Mucosa of descending colon (tissue), 3 donors: Measurements from ENCODE around the gene MAGI2. TPM values are rescaled to one million over a fixed set of nuclear protein-coding genes. Genes with fewer than 3 reads are reported as not detected.
"Not testable (repeated sequence)": the region's sequence is repeated elsewhere in the genome, so short reads cannot be mapped to it uniquely, and the experiment has no call there.

Experiments used
- ATAC-seq: fragments of 200-7000 bp; cut with Tn5 transposase; one replicate; pipeline ENCODE4 v1.9.1; 2020; ENCODE audit warnings: mild to moderate bottlenecking, moderate library complexity
- DNase-seq, 3 donors: peaks; one replicate each; pipeline ENCODE4 v3.0.0-alpha.2; 2020
- H3K36me3 ChIP-seq: fragments of 200-600 bp; one replicate; pipeline ENCODE4 v1.8.0; 2021; ENCODE audit warnings: low read depth, mild to moderate bottlenecking
- H3K4me1 ChIP-seq: fragments of 200-600 bp; one replicate; pipeline ENCODE4 v1.8.0; 2021; ENCODE audit warnings: low read depth, mild to moderate bottlenecking
- H3K4me3 ChIP-seq: fragments of 200-600 bp; one replicate; pipeline ENCODE4 v1.8.0; 2021; ENCODE audit warnings: mild to moderate bottlenecking
- H3K9me3 ChIP-seq: fragments of 200-600 bp; one replicate; pipeline ENCODE4 v1.8.0; 2021; ENCODE audit warnings: mild to moderate bottlenecking
- intact Hi-C, 2 donors: fragments of 100-400 bp; cut with DNase I in 1 of 2; cut with micrococcal nuclease in 1 of 2; formaldehyde crosslinking; loops; one replicate each; pipeline versions ENCODE4 v1.11.0 to v1.11.1; 2022; cut with DNase I, micrococcal nuclease
- total RNA-seq, 3 donors: library from RNA; stranded (reverse); fragmentation: NEBNext Ultra II Directional in 2 of 3; extraction: Animal tissue kit (Norgen Biotek cat#: 25700) in 2 of 3; gene quantifications; one replicate each; pipeline versions ENCODE4 v1.2.1 to v1.2.4, GENCODE V29; 2021 to 2023
- TF ChIP-seq, protein P1 (sequence below): fragments of 200-600 bp; IDR thresholded peaks from one replicate; pipeline ENCODE4 v1.8.0; 2022; ENCODE audit warnings: antibody characterized with exemption, mild to moderate bottlenecking
- donor health status: DM: no; HTN: no; CAD: no; lungs with moderate emphysema.
- donor health status: DM: no; HTN: no; CAD: no.
- donor health status: DM: no; HTN: yes; CAD: no.

Gene MAGI2
- total RNA-seq, 3 donors from 2014 or later: 1.9 to 14.5 (median 2.7) TPM

DNA sequence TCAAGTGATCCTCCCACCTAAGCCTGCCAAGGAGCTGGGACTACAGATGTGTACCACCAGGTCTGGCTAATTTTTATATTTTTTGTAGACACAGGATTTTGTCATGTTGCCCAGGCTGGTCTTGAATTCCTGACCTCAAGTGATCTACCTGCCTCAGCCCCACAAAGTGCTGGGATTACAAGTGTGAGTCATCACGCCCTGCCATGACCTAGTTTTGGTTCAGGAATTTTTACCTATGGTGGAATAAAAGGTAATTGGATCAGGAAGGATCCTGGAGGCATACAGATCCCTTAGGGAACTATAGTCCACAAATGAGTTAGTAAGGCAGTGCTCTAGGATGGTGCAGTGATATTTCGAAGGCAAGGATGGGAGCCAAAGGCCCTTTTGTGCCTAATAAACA lies 937.0 kb downstream of the MAGI2 start:
- ATAC-seq (no peak), DNase-seq (no peak)
- intact Hi-C loops: no loop called here

DNA sequence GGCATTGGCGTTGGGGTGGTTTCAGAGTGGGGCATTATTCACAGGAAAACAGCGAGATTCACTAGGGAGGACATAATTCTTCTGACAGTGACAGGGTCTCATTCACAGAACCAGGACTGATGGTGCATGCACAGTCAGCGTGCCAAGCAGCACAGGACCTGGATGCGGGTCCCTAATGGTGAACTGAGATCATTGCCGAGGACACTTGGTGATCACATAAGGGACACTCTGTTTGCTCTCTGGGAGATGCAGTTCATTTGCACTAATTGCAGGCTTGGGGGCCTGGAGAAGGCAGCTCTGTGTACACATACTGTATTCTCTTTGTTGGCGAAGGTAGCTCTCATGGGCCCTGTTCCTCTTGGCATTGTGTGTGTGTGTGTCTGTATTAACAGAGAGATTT lies 938.8 kb downstream of the MAGI2 start:
- Histone ChIP-seq H3K4me1 (no peaks in the 10 kb centered on the region), H3K36me3 (no peaks in the 10 kb centered on the region), H3K9me3 (no peaks in the 10 kb centered on the region), H3K4me3 (no peak overlapping the region)
- no peak for ATAC-seq
- DNase-seq: no peak
- TF ChIP-seq, protein P1, sequence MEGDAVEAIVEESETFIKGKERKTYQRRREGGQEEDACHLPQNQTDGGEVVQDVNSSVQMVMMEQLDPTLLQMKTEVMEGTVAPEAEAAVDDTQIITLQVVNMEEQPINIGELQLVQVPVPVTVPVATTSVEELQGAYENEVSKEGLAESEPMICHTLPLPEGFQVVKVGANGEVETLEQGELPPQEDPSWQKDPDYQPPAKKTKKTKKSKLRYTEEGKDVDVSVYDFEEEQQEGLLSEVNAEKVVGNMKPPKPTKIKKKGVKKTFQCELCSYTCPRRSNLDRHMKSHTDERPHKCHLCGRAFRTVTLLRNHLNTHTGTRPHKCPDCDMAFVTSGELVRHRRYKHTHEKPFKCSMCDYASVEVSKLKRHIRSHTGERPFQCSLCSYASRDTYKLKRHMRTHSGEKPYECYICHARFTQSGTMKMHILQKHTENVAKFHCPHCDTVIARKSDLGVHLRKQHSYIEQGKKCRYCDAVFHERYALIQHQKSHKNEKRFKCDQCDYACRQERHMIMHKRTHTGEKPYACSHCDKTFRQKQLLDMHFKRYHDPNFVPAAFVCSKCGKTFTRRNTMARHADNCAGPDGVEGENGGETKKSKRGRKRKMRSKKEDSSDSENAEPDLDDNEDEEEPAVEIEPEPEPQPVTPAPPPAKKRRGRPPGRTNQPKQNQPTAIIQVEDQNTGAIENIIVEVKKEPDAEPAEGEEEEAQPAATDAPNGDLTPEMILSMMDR: no peak
- intact Hi-C loops: no loop called here

More for the DNA sequence above, 937.0 kb downstream of the MAGI2 start:
- Histone ChIP-seq H3K9me3 (no peaks in the 10 kb centered on the region), H3K4me3 (no peak overlapping the region), H3K4me1 (no peaks in the 10 kb centered on the region), H3K36me3 (no peaks in the 10 kb centered on the region)
- TF ChIP-seq, protein P1: no peak

DNA sequence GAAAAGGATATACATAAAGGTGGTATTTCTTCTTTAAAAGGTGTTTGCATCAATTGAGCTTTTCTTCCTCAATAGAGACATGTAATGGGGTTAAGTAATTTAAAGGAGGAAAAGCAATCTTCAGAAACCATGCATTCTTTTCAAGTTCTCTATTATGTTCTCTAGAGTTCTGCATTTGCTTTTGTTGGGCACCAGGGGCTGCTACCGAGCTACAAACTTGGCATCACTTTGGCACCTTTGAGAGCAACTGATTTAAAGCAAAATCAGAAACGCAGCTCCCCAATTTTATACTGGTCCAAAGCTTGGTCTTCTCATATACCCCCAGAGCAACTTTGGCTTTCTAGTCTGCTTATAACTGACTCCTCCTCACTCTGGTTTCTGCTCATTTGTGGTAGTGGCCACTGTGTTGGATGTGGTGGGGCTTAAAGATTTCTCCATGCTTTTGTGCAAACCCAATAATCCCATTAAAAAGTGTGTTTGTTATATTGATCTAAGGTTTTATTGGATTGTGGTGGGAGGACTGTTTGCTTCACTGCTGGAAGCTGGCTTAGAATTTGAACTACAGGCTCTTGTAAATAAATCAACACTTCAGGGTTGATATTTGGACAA lies 942.8 kb downstream of the MAGI2 start:
- Histone ChIP-seq H3K4me1 (no peaks in the 10 kb centered on the region), H3K4me3 (no peak overlapping the region), H3K36me3 (no peaks in the 10 kb centered on the region), H3K9me3 (no peaks in the 10 kb centered on the region)
- ATAC-seq: no peak
- TF ChIP-seq, protein P1: no peak
- intact Hi-C loops: no loop called here
- DNase-seq: peak in 2 of 3 donors; percentile 4 to 33

DNA sequence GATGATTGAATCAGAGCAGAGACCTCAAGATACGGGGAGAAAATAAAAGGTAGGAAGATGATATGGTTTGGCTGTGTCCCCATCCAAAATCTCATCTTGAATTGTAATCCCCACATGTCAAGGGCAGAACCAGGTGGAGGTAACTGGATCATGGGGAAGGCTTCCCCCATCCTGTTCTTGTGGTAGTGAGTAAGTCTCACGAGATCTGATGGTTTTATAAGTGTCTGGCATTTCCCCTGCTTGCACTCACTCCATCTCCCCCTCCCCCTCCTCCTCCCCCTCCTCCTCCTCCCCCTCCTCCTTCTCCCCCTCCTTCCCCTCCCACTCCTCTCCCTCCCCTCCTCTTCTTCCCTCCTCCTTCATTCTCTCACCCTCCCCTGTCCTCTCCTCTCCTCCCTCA lies 950.2 kb downstream of the MAGI2 start:
- H3K36me3 ChIP-seq, DNase-seq, H3K4me3 ChIP-seq, H3K9me3 ChIP-seq, ATAC-seq, intact Hi-C loops, H3K4me1 ChIP-seq: not testable (repeated sequence)

DNA sequence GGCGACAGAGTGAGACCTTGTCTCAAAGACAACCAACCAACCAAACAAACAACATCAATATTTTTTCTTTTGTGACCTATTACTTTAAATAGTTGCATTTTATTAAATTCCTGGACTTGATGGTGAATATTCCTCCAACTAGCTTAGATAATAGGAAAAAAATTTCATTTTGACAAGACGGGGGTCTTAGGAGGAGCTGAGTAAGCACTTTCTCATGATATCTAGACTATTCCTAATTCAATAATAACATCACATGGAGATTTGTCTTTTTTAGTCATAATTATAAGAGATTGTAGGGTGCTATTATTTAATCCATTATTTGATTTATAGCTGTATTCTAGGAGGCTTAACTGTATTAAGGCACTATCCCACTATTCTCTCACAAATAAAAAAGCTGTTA lies 952.4 kb downstream of the MAGI2 start:
- H3K9me3 ChIP-seq: no peaks in the 10 kb centered on the region
- no peak overlapping the region for H3K4me3 ChIP-seq
- TF ChIP-seq, protein P1: no peak
- no peaks in the 10 kb centered on the region for H3K36me3 ChIP-seq
- ATAC-seq: no peak
- no peak for DNase-seq
- intact Hi-C loops: no loop called here
- no peaks in the 10 kb centered on the region for H3K4me1 ChIP-seq

DNA sequence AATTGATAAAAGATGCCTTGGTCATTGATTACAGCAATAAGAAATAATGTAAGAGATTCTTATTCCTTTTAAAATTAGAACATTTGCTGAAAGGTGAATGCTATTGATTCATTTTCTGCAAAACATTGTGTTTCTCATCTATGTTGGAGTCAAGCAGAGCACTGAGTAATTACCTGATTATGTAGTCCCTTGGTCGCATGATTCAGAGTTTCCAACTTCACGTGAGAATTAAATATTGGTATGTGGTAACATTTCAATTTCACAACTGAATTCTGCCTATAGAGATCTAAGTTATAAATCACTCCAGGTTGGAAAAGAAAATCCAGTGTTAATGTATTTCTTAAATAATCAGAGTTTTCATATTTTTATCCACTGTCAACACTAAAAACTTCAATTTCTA lies 953.5 kb downstream of the MAGI2 start:
- intact Hi-C loops: no loop called here
- ATAC-seq (no peak), DNase-seq (no peak)
- no peaks in the 10 kb centered on the region for H3K4me1 ChIP-seq
- H3K36me3 ChIP-seq: no peaks in the 10 kb centered on the region
- H3K9me3 ChIP-seq: no peaks in the 10 kb centered on the region
- H3K4me3 ChIP-seq: no peak overlapping the region
- TF ChIP-seq, protein P1: no peak
